HG02981 (cell line): ENCODE measurements around the gene LRRC18.

Experiments used
- ATAC-seq: cut with Tn5 transposase; IDR thresholded peaks from one replicate; pipeline ENCODE4 v1.9.1; 2021; ENCODE audit warnings: mild to moderate bottlenecking, moderate library complexity; ENCODE audit not compliant: unreplicated experiment

LRRC18 gene

GRCh38 chr10:48939790-48940325 is at the start of gene LRRC18:
TSS of gene LRRC18 (minus strand) at chr10:48939840. CDS start at chr10:48914155, 25,685 bp downstream.
- no peak for ATAC-seq

DNA sequence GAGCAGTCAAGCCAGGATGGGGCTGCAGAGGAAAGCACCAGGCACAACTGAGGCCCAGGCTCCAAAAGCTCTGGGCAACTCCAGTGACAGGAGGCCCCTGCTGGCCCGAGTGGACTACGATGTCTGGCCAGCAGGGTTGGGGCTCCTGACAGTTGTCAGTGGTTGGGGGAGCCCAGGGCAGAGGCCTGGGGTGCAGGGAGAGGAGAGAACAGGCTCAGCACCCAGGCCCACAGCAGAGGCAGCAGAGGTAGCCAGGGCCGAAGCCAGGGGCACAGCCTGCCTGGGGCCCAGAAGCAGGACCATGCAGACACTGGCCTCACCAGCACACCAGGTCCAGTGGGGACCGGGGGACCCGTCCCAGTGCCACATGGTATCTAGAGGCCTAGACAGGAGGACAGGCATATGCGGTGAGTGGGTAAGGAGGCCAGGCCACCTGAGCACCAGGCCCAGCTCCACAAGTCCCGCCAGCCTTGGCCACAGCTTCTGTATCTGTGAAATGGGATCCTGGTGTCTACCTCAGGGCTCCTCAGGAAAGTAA is 46.0 kb upstream of the LRRC18 start:
- no peak for ATAC-seq

DNA sequence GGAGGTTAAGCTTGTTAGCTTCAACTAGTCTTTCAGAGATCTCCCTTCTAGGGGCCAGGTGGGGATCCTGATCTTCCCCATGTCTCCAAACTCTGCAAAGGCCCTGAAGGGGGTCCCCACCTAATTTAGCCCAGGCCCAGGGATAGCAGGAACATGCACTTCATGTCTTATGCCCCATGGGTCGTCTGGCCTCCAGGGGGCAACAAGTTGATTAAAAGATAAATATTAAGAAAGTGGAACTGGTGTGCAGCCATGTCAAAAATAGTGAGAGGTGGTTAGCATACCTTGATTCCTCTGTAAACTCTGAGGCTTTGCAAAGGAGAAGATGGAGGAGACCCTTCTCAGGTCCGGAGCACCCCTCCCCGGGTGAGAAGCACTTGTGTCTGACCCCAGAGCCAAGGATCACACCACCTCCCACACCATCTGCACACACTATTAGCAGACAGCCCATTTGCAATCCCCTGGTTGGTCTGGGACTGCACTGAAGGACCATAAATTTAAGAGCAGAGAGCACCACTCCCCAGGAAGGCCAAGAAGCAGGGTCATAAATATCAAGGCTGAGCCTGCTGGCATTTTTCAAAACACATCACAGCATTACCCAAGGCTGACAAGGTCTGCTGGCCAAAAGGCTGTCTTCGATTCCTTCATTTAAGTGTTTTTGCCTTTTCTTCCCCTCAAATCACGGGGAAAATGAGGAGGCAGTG is 44.2 kb upstream of the LRRC18 start:
- ATAC-seq: no peak

GRCh38 chr10:48982584-48982983 is 42.9 kb upstream of the LRRC18 start:
- ATAC-seq: no peak

DNA sequence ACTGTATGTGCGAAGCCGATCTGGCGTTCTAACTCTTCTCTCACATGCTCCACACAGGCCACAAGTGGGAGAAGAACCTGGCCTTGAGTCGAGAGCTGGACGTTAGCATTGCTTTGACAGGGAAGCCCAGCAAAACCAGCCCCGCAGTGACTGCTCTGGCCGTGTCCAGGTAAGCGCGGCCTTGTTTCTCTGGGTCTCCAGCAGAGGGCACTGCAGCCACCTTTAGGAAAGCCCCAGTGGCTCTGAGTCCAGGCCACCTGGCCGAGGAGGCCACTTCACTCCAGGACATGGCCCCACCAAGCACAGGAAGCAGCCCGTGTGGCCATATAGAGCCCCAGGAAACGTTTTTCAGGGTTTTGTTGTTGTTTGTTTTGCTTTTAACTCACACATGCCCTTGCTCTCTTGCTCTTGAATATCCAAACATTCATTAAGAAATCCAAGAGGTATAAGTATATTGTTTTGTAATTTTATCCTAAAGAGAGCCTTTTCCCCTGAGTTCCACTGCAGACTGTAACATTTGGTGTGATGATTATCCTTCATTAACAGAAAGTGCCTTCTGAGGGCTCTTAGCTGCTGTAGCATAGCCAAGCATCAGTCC is 41.8 kb upstream of the LRRC18 start:
- no peak for ATAC-seq

- ATAC-seq: no peak
Observed at GRCh38 chr10:48978318-48978717, 38.7 kb upstream of the LRRC18 start.

DNA sequence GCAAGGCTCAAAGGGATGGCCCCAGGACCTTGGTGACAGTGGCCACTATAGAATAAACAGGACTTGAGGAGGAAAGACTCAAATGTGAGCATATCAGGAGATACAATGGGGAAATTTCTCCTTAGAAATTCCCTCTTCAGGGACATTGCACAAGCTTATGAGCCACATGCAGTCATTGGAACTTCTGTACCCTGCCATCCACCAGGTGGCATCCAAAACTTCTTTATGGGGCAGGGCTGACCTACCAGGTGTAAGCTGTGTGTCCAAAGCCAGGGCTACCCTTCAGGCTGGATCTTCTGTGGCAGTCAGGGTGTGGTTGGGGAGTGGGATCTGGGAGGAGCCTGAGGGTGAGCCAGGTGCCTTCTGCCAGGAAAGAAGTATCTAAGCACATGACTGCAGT is 36.6 kb upstream of the LRRC18 start:
- ATAC-seq: no peak

- no peak for ATAC-seq
Observed at GRCh38 chr10:48974510-48975156, 35.0 kb upstream of the LRRC18 start.

- no peak for ATAC-seq
Observed at GRCh38 chr10:48973065-48973464, 33.4 kb upstream of the LRRC18 start.

DNA sequence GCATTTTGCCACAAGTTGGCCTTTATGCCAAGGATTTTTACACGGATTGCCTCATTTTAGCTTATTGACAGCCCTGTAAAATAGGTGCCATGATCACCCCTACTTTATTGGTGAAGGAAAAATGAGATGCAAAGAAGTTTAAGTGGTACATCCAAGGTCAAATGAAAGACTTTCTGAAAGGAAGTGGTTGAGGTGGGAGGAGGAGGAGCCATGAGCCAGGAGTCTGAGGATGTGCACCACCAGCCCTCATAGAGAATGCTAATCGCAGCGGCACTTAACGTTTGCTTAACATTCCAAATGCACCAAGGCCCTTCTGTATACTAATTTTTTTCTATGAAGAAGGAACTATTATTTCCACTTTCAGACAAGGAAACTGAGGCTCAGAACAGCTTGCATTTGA is 31.0 kb upstream of the LRRC18 start:
- ATAC-seq: no peak

DNA sequence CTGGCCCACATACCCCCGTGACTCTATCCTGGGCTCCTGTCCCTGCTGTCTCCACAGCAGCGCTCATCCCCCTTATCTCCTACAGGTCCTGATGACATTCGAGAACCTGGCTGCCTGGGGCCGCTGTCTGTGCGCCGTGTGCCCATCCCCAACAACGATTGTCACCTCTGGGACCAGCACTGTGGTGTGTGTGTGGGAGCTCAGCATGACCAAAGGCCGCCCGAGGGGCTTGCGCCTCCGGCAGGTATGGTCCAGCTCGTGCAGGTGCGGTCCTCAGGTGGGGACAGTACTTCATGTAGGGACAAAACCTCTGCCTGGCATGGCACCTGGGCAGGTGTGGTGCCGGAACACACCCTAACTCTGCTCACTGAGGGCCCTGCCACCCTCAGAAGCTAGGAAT is 30.4 kb upstream of the LRRC18 start:
- no peak for ATAC-seq

GRCh38 chr10:48968036-48968435 is 28.4 kb upstream of the LRRC18 start:
- ATAC-seq: no peak

DNA sequence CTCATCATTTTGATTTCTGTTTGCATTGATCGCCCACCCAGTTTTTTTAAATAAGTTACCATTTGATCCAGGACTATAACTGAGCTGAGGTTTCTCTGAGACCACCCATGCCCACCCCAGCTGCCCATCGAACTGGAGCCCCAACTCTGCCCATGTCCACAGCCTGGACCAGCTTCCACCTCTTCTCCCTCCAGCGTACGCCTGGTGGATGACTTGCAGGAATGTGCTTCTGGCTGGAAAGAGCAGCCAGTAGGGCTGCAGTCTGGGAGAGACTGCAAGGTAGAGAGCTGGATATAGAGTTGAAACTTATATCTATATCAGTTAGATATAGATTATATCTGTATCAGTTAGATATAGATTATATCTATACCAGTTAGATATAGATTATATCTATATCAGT is 25.8 kb upstream of the LRRC18 start:
- no peak for ATAC-seq

DNA sequence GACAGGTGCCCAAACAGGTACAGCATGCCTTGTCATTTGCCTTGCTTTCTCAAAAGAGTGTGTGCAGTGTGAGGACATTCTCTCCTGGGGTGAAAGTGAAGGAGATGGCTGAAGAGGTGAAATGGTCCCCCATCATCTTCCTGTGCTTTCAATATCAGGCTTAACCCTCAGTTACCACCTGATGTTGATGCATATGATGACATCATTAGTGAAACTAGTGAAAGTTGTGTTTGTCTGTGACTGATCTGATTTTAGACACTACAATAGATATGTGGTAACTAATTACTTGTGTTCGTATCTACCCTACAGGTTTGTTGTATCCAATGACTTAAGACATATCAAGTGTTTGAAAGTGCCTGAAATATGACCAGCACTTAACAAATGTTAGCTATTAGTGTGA is 24.4 kb upstream of the LRRC18 start:
- ATAC-seq: no peak

- ATAC-seq: no peak
Observed at GRCh38 chr10:48958598-48959190, 19.1 kb upstream of the LRRC18 start.

- no peak for ATAC-seq
Observed at GRCh38 chr10:48957361-48958151, 17.9 kb upstream of the LRRC18 start.

- no peak for ATAC-seq
Observed at GRCh38 chr10:48951707-48952106, 12.1 kb upstream of the LRRC18 start.

- no peak for ATAC-seq
Observed at GRCh38 chr10:48948470-48949037, 8.9 kb upstream of the LRRC18 start.

DNA sequence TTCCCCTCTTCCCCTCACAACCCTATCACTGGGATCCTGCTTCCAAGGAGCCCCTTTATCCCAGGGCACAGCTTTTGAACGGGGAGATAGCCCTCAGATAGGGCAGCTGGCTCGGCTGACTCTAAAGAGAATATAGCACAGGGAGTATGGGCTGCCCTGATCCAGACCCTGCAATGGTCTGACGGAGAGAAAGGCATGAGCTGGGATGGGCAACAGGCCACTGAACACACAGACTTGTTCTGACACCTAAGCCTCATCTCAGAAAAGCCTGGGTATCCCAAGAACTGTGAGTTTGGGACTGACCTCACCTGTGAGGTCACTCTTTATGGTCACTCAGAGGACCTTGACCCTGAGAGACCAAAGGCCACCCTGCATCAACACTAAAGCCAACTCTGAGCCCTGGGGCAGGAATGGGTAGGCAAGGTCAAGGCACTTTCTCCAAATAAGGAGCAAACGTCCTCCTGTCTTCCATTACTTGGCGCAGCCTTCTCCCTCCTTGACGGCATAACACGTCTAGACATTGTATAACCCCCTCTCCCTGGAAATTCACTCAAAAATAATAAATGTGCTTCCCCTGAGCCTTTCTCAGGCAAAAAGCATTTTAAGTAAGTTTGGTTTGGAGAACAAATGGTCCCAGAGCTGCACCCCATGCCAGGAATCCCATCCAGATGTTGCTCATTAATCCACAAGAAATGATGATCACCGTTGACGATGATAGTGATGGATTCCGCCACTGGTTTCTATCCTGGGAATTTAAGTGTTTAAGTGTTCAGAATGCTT is 8.2 kb upstream of the LRRC18 start:
- ATAC-seq: no peak
